Fibroblast of skin of scalp (primary cell): ENCODE data around the gene CABLES1.
"Not testable (repeated sequence)": the region's sequence is repeated elsewhere in the genome, so short reads cannot be mapped to it uniquely, and the experiment has no call there.

ENCODE experiments used
- DNase-seq: peaks from one replicate; pipeline ENCODE4 v3.0.0-alpha.2; 2013

Gene CABLES1

DNA sequence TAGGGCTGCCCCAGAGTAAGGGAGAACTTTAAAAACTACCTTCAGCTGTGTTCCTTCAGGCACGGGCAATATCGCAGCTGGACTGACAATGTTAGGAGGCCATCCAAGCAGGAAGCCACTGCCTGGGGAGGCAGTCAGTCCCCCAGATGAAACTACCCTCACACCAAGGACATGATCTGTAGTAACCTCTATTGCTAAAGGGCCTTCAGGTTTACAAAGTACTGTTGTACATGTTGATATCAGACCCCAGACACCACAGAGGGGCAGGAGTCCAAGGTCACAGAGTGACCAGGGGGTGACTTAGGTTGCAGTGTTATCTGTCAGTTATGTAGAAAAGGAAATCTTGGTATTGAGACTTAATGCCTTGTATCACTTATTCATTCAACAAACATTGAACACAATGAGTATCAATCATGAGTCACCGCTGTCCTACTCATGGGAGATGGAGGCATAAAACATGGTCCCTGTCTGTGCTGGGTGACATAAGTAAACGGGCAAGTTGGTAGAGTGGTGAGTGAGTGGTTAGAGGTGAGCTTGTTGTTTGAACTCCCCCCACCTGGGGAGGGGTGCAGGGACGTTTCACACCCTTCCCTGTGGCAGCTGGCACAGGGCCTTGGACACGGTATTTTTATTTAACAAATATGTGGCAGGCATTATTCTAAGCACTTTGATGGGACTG, 7.1 kb downstream of the CABLES1 start:
- DNase-seq: no peak

- DNase-seq: no peak
Measured at GRCh38 chr18:23143016-23143814, 7.9 kb downstream of the CABLES1 start.

- peak; percentile 24 for DNase-seq
Measured at GRCh38 chr18:23143815-23144261, 8.6 kb downstream of the CABLES1 start.

GRCh38 chr18:23144640-23145039, 9.4 kb downstream of the CABLES1 start:
- DNase-seq: no peak

GRCh38 chr18:23145621-23146020, 10.3 kb downstream of the CABLES1 start:
- DNase-seq: no peak

GRCh38 chr18:23146861-23147469, 11.7 kb downstream of the CABLES1 start:
- no peak for DNase-seq

GRCh38 chr18:23148382-23148781, 13.1 kb downstream of the CABLES1 start:
- no peak for DNase-seq

DNA sequence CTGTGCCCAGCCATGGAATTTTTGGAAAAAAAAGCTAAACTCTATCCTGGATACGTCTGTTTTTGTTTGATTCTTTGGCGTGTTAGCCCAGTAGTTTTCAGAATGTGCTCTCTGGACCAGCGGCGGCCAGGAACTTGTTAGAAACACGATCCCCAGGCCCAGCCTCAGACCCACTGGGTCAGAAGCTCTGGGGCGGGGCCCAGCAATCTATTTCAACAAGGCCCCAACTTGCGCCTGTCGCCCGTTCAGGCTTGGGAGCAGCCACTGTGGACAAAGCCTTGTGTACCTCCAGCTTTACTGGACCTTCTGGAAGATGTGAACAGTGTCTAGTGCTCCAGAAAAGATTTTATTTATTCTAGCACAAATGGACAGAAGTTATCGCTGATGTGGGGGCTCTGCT, 14.3 kb downstream of the CABLES1 start:
- DNase-seq: no peak

- DNase-seq: no peak
Measured at GRCh38 chr18:23151414-23152099, 16.3 kb downstream of the CABLES1 start.

- no peak for DNase-seq
Measured at GRCh38 chr18:23154030-23154429, 18.7 kb downstream of the CABLES1 start.

DNA sequence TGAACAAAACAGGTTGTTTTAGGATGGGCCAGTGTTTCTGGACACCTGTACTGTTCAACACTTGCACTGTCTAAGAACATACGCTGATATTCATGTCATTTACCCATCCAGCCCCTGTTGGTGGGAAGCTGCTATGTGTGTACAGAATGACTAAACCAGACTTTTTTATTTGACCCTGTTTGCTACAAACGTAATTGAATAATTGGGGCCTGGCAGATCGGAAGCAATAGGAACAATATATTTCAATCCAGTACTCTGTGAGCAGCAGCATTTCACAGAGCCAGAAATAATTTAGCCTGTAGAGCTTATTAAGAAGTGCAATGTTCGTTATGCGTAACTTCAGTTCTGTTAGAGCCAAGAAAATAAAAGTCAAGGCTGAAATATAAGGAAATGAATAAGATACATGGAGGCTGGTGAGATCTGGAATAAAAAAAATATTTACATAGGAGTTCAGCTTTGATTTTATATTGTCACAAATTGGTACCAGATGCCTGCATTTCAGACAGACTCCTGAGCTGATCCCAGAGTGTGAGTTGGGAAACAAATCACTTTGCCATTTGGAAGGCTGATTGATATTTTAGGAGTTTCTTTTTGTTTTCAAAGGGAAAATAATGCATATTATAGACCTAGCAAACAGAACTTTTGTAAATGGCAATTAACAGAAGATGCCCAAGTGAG, 19.7 kb downstream of the CABLES1 start:
- DNase-seq: peak; percentile 59

DNA sequence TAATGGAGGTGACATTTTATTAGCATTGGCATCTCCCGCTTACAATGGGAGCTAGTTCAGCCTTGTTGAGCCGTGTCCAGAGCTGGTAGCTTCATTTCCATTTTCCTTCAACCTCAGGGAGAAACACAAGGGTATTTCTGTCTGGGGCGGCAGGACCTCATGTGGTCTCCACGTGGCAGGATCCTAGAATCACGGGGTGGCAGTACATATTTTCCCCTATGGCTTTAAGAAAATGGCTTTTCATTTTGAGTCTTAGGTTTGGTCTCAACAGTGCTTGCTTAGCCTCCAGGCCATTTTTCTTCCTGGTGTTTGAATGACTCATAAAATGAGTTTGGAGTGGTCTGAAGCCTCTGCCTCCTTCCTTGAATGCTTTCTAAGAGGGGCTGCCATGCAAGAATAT, 20.3 kb downstream of the CABLES1 start:
- DNase-seq: peak; percentile 50

- DNase-seq: no peak
Measured at GRCh38 chr18:23156134-23156533, 20.8 kb downstream of the CABLES1 start.

DNA sequence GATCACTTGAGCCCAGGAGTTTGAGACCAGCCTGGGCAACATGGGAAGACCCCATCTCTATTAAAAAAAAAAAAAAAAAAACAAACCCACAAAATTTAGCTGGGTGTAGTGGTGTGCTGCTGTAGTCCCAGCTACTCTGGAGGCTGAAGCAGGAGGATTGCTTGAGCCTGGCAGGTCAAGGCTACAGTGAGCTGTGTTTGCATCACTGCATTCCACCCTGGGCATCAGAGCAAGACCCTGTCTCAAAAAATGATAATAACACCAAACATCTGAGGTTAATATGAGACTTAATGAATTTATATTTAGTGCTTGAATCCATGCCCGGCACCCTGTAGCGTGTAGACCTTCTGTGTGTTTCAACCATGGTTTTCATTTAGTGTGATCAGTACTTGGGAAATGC, 22.8 kb downstream of the CABLES1 start:
- DNase-seq: no peak

GRCh38 chr18:23158884-23159283, 23.6 kb downstream of the CABLES1 start:
- DNase-seq: not testable (repeated sequence)

DNA sequence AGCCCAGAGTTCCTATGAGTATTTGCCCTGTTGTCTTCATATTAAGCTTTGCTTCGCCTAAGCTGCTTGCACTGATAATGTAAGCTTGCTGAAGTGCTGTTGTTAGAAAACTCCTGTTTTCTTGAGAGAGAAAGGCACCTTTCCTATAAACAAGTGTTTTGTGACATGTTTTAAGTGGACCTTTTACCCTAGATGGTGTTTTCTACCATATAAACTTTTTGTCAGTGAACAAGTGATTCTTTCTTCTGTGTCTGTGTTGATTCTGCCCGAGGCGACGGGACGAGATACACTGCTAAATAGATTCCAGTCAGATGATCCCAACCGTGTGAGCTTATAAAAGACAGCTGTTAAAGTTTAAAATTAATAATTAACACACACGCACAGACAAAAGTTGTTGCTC, 24.1 kb downstream of the CABLES1 start:
- peak; percentile 16 for DNase-seq

GRCh38 chr18:23162473-23162872, 27.2 kb downstream of the CABLES1 start:
- no peak for DNase-seq

DNA sequence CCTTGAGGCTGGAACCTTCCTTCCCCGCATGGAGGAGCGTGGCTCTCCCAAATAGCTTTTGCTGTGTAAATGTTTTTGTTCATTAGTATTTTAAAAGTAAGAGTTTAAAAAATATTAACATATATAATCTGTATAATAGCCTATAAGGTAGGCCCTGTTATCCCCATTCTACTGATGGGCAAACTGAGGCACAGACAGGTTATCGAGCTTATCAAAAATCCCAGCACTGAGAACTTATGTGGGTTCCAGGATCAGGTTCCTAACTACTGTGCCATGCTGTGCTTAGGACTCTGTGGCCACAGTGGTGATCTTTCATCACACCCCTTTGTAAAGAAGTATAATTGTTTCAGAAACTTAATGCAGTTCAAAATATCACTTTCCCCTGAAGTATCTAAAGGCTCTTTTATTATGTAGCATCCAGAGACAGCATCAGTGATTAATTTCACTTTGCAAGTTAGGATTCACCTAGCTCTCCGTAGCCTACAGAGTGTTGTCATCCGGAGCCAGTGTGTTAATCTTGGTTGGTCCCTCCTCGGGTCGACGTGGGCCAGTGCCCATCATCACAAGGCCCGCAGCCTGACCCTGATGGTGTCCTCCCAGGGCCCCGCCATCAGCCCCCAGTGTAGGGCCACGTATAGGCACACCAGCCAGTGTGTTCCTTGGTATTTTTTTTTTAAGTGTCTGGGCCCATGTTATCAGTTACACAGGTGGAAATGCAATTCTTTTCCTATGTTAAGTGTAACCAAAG, 28.7 kb downstream of the CABLES1 start:
- DNase-seq: no peak

- DNase-seq: no peak
Measured at GRCh38 chr18:23165271-23166068, 30.2 kb downstream of the CABLES1 start.

DNA sequence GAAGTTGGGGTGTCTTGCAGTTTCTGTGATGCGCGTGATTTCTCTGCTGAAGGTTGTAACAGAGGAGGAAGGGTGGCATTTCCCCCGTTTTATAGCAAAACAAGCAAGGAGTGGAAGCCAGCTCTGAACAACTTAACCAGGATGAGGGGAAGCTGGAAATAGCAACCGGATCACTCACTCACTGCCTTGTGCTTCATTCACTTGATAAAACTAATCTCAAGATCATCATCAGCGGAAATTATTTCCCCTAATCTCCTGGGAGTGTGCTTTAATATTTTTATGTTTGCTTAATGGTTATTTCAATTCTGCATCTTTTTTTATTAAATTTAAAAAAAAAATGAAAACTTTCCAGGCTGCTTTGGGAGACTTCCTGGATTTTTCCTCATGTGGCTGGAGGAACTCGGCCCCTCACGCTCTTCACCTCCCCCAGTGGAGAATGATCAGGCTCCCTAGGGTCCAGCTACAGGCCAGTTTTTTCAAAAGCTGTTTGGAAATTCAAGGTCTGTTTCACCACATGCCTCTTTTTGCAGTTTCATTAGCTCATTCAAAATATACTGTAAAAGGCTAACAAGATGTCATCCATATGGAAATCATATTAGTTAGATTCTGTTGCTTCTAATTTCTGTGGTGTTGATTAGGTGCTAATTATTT, 31.7 kb downstream of the CABLES1 start:
- peak; percentile 43 for DNase-seq
